T-helper 2 cell treated with Interferon-gamma antibody and Interleukin-4, amounts not matched to agents 100 ng/mL and 5 ng/mL, for 36 hours (primary cell): ENCODE measurements around the gene BHLHE40. TPM values are rescaled to one million over a fixed set of nuclear protein-coding genes. Genes with fewer than 3 reads are reported as not detected.

Experiments used
- intact Hi-C: fragments of 100-400 bp; cut with micrococcal nuclease; formaldehyde crosslinking; loops from one replicate; pipeline ENCODE4 v1.15.1; 2023
- total RNA-seq: library from RNA; stranded (reverse); gene quantifications from 2 replicates; pipeline ENCODE4 v1.2.3, GENCODE V29; 2022

The BHLHE40 gene
- 167 and 168 TPM in 2 replicates for total RNA-seq

GRCh38 chr3:4979428-4980228 is at the start of gene BHLHE40:
TSS of gene BHLHE40 (plus strand) at chr3:4979437. CDS start at chr3:4979719, 282 bp downstream.
- intact Hi-C loops: loop anchor here (1.0 to 5.0 kb wide), 10 partner anchors 8 to 487 kb away; partner anchors contain the start of genes ARL8B, EDEM1 and ITPR1

GRCh38 chr3:4930501-4930900 is 48.7 kb upstream of the BHLHE40 start:
- intact Hi-C loops: no loop called here

GRCh38 chr3:4934050-4934449 is 45.2 kb upstream of the BHLHE40 start:
- intact Hi-C loops: no loop called here

- intact Hi-C loops: loop anchor here (5.0 kb wide), 1 partner anchor 38 kb away; no protein-coding TSS in a partner anchor
Observed at GRCh38 chr3:4935347-4935746, 43.9 kb upstream of the BHLHE40 start.

GRCh38 chr3:4936982-4937614 is 42.1 kb upstream of the BHLHE40 start:
- intact Hi-C loops: loop anchor here (5.0 kb wide), 1 partner anchor 40 kb away; no protein-coding TSS in a partner anchor

DNA sequence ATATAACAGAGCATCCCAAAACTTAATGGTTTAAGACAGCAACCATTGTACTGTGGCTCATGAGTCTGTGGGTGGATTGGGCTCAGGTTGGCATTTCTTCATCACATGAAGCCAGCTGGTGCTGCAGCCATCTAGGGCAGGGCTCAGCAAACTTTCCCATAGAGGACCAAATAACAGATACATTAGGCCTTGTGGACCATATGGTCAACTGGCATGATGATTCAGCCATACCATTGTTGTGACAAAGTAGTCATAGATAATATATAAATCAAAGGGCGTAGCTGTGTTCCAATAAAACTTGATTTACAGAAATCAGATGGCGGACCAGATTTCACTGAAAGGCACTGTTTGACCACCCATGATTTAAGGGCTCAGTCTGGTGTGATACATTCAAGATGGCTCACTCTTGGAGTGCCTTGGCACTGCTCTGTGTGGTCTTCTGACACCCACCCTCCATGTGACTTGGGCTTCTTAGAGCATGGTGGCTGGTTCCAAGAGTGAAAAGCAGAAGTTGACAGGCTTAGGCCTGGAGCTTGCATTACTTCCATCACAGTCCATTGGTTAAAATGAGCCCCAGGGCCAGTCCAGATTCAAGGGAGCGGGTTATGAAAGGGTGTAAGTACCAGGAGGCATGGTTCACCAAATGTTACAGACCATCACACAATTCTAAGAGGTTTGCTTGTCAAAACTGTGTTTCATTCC is 40.8 kb upstream of the BHLHE40 start:
- intact Hi-C loops: loop anchor here (5.0 kb wide), 1 partner anchor 41 kb away; no protein-coding TSS in a partner anchor

DNA sequence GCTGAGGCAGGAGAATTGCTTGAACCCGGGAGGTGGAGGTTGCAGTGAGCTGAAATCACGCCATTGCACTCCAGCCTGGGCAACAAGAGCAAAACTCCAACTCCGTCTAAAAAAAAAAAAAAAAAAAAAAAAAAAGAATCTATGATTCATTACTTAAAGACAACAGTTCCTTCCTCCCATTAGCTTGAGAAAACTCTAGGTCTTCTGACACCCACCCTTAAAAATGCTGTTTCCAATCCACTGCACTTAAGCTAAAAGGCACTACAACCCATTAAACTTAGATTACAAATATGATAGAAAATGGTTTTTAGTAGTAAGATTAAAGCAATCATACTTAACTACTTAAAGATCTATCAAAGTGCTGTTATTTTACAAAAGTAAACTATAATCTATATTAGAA is 40.0 kb upstream of the BHLHE40 start:
- intact Hi-C loops: loop anchor here (5.0 kb wide), 1 partner anchor 42 kb away; no protein-coding TSS in a partner anchor

DNA sequence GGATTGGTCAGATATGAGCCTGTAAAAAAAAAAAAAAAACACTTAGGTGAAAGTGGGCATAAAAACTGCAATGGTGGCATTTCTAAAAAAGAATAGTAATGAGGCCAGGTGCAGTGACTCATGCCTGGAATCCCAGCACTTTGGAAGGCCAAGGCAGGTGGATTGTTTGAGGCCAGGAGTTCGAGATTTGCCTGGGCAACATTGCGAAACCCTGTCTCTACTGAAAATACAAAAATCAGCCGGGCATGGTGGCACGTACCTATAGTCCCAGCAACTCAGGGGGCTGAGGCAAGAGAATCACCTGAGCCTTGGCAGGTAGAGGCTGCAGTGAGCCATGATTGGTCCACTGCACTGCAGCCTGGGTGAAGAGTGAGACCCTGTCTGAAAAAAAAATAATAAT is 38.3 kb upstream of the BHLHE40 start:
- intact Hi-C loops: no loop called here

DNA sequence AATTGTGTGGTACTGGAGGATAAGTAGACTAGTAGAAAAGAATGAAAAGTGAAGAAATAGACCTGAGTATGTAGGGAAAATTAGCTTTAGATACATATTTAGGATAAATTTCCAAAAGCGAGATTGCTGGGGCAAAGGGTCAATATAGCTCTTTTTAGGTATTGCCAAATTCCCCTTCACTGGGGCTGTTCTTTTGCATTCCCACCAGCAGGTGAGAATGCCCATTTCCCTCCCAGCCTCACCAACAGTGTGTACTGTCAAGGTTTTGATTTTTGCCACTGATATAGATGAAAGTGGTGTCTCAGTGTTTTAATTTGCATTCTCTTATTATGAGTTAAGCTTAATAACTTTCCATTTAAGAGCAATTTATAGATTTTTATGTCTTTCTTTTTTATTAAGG is 35.7 kb upstream of the BHLHE40 start:
- intact Hi-C loops: no loop called here

GRCh38 chr3:4945324-4945723 is 33.9 kb upstream of the BHLHE40 start:
- intact Hi-C loops: no loop called here

GRCh38 chr3:4947028-4947427 is 32.2 kb upstream of the BHLHE40 start:
- intact Hi-C loops: no loop called here

DNA sequence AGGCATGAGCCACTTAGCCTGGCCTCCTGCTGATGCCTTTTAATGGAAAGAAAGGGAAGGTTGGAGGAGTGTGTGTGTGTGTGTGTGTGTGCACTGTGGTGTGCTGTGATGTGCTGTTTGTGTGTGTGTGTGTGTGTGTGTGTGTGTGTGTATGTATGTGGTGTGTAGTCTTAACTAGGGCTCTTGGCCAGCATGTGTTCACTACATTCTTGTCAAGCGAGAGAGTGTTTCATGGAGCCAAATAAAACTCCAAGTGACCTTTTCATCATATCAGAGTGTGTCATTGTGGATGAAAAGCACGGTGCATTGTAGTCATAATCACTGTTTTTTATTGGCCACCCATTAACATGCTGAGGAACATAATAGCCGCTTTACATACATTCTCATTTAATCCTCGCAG is 30.8 kb upstream of the BHLHE40 start:
- intact Hi-C loops: no loop called here

- intact Hi-C loops: no loop called here
Observed at GRCh38 chr3:4949004-4949403, 30.2 kb upstream of the BHLHE40 start.

DNA sequence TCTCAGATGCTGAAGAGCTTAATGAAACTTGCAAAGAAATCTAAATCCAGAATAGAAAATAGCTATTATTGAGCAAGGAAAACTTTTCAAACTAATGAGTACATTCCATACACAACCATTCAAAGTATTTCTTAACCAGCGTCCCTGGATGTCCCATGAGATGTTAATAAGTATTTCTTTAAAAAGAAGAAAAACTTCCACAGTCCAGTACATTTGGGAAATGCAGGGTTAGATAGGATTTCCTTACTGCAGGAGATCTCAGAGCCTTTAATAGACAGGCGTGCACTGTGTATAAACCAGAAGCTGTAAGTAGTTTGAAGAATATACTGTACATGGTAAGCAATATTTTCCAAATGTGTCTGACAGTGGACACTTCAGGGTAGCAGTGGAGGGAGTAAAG is 29.6 kb upstream of the BHLHE40 start:
- intact Hi-C loops: no loop called here

GRCh38 chr3:4950351-4950784 is 28.9 kb upstream of the BHLHE40 start:
- intact Hi-C loops: no loop called here

DNA sequence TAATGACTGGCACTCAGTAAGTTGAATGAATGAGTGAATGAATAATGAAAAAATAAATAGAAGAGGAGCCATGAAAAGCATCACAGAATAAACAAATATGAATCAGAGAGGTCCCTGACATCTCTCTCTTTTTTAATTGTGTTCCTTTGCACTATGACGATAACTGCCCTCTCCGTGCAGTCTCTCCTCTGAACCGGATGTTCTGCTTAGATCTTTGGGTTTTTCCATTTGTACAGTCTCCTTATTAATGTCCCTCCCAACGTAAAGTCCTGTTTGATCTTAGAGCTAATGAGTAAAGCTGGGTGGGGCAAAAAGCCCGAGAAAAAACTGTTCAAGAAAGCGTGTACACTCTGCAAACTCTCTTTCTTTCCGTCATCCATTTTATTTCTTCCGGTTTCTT is 28.3 kb upstream of the BHLHE40 start:
- intact Hi-C loops: no loop called here

DNA sequence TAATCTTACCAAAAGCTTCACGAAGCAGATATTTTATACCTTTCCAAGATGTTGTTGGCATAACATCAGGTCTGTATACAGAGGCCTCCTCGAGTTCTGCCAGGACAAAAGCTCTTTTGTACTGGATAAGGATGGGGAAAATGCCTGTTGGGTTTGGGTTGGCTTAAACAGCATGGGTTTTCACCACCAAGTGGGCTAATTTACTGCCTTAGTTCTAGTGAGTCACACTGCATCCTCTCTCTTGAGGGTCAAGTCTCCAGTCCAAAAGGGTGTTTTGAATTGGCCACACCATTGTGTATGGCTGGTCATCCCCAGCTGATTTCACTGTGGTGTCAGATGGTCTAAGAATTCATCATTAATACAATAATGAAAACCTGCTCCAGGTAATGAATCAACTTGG is 26.1 kb upstream of the BHLHE40 start:
- intact Hi-C loops: no loop called here

DNA sequence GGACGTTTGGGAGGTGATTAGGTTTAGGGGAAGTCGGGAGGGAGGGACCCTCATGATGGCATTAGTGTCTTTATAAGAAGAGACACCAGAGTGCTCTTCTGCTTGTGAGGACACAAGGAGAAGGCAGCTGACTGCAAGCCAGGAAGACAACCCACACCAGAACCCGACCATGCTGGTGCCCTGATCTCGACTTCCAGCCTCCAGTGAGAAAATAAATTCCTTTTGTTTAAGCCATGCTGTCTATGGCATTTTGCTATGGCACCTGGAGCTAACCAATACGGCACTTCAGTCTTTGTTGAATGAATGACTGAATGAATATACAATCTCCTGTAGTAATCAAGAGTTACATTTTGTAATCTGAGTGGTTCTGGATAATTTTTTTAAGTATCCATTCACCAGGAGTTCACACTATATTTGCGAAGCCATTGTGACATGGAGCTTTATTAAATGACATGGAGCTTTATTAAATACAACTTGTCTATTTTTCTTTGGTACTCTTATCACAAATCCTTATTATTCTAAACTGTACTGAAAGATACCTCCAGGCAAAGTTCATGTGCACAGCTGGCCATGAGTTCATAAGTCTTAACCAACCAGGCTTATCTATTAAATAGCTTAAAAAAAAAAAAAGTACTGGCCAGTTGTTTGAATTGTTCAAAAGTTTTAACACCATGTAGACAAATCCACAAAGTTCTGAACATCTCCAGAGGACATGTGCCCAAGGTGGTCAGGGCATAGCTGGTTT is 24.8 kb upstream of the BHLHE40 start:
- intact Hi-C loops: no loop called here

DNA sequence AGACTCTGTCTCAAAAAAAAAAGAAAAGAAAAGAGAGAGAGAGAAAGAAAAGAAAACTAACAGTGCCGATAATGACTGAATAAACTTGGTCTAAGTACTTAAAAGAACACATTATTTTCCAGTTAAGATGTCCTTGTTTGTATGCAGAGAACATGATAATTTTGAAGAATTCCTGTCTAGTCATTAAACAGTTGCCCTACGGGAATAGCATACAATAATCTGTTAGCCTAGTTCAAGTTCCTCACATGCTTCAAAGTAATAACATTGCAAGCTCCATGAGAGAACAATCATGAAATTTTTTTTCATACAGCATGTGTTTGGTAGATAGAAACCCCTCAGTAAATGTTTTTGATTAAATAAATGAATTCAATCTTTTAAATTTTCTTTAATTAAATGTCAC is 23.1 kb upstream of the BHLHE40 start:
- intact Hi-C loops: no loop called here

DNA sequence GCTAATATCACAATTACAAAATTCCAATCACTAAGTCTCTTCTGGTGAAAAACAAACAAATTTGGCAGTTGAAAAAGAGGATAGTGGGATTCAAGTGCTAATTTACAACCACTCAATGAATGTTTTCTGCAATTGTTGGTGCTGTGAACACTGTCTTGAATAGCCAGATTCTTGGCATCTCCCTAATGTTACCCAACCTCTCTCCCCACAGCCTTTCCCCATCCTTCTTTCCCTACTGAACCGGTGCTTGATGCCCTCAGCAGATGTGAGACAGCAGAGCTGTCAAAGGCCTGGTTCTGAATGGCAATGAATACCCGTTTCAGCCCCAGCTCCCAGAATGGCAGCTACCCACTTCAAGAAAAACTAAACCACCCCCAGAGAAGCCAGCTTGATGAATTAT is 22.5 kb upstream of the BHLHE40 start:
- intact Hi-C loops: no loop called here

DNA sequence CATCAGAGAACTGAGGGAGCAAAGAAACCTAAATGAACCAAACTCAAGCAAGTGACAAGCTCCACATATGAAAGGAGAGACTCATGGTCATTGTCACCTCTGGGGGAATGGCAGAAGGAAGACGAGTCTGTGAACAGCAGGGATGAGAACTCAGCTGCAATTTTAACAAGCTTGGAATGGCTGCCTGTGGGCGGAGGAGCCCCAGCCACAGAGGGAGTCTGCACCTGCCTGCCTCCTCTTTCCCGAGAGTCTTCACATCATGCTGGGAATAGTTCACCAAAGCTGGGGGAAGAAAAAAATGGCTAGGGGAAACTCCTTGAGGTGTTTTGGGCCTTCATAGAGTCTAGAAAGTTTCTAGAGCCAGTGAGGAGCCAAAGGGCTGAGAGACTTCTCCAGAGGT is 21.3 kb upstream of the BHLHE40 start:
- intact Hi-C loops: no loop called here
